Measurements from ENCODE around the gene CFAP90.

CFAP90 gene

GRCh38 chr5:7867260-7867659 is 16.3 kb upstream of the CFAP90 start:
- DNase-seq: no peak

- no peak for DNase-seq
Observed at GRCh38 chr5:7866196-7866595, 15.3 kb upstream of the CFAP90 start.

DNA sequence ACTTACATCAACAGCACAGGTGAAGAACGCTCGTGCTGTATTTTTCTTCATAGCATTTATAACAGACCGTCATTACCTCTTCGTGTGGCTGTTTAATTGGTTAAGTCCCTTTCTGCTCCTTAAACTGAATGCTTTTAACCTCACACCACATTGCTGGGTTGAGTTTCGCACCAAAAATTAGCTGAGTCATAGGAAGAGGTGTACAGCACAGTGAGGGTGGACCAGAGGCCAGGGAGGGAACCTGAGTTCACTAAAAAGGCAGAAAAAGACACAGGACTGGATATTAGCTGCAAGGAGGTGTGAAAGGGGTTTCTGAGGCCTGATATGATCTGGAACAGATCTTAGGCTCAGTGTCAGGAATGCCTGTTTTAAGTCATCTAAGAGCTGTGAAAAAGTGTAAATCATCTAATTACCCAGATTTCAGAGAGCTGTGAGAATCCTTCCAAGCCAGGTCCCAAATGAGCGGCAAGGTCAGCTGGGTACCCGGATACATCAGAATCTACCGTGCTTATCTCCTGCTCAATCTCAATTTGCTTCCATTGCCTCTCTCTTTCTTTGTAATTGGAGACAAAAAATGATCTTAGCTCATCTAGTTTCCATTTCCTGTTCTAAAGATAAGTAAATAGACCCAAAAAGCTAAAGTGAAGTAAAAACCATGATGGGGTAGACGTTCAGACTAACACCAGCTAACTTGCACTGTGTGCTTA is 7.1 kb upstream of the CFAP90 start:
- no peak for DNase-seq

GRCh38 chr5:7857361-7857760 is 6.4 kb upstream of the CFAP90 start:
- DNase-seq: no peak

DNA sequence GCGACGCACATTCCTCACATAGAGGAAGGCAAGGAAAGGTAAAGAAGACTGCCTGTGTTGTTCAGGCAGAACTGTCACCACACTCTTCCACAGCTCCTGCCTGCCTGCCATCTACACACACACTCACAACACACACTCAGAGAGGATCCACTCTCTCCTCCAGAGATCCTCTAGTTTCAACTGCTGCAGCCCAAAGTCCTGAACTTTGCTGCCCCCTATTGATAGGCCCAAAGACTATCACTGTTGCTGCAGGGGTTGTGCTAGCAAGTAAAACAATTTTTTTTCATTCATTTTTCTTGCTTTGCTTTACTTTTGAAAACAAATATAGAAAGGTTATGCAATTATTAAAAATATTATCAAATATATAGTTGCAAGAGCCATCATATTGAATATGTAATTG is 5.9 kb upstream of the CFAP90 start:
- DNase-seq: no peak

- no peak for DNase-seq
Observed at GRCh38 chr5:7855611-7856010, 4.7 kb upstream of the CFAP90 start.

GRCh38 chr5:7852988-7853387 is 2.1 kb upstream of the CFAP90 start:
- no peak for DNase-seq

GRCh38 chr5:7852542-7852941 is 1.6 kb upstream of the CFAP90 start:
- DNase-seq: no peak

GRCh38 chr5:7851617-7852289 is 820 bp upstream of the CFAP90 start:
- no peak for DNase-seq

DNA sequence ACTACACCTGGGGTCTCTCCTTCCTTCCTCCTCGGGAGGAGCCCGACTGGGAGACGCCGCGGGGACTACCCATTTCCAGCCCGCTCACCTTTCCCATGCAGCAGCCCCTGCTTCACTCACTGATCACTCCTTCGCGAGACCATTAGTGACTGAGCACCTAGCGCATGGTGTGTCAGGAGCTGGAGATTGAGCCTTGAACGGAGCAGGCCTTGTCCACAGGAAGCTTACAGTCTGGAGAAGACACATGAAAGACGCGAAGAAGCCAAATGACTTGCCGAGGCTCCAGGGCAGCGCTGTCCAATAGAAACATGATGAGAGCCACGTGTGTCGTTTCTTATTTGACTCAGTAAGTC is 283 bp upstream of the CFAP90 start:
- DNase-seq: no peak

DNA sequence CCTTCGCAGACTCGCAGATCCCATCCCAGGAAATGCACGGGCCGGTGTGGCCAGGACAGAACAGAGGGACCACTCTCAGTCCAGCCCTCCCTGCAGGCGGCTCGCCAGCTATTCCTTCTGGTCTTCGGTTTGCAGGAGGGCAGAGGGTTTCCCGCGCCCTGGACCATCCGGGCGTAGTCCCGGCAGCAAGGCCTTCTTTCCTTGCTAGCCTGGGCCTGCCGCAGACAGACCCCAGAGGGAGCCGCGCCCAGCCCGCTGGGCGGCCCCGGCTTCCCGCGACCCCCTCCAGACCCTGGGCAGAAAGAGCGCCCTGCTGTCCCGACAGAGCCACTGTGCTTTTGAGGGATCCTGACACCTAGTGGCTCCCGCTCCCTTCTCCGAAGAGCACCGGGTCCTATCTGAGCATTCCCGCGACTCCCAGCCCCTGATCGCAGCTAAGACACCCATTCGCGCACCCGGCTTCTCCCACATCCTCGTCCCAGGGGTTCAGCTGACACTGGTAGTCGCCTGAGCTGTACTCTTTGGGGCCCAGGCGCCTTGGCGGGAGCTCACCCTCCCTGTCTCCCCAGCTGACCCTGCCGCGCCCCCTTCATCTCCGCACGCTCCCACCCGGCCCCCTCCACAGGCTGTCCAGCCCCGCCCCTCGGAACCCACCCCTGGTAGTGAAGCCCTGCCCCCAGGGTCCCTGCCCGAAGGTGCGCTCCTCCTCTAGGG is 1.1 kb downstream of the CFAP90 start:
- DNase-seq: peak; percentile 10

GRCh38 chr5:7848296-7848695 is 2.6 kb downstream of the CFAP90 start:
- DNase-seq: no peak

- DNase-seq: no peak
Observed at GRCh38 chr5:7846327-7846726, 4.6 kb downstream of the CFAP90 start.

DNA sequence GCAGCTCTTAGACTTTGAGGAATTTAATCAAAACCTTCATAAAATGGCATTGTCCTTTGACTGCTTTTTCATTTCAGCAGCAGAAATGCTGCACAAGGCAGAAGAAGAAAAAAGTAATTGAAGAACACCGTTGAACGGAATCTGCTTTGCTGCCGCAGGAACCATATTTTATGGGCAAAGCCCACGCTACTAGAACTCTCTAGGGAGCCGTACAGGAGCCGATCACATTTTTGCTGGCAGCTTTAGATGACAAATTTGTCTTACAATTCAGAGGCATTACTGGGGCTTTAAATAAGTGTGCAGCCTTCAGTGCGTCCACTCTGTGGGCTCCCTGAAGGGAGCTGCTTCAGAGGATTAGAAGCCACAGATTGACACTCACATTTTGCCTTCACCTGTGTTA is 5.4 kb downstream of the CFAP90 start:
- no peak for DNase-seq

- DNase-seq: no peak
Observed at GRCh38 chr5:7844901-7845300, 6.0 kb downstream of the CFAP90 start.

DNA sequence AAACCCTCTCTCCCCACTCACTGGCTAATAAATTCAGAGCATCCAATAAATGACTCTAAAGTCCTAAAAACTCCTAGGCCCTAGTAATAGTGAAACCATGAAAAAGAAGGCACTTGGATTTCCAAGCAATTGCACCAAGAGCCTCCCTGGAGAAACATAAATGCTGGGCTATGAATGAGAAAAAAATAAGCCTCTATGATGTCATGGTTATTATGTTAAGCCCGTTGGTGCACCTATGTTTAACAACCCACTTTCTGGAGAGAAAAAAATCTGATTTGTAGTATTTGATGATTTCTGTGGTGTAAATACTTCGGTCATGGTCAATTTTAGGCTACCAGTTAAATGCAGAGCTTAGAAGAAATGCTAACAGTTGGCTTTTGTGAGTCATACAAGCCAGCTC is 8.4 kb downstream of the CFAP90 start:
- DNase-seq: no peak

GRCh38 chr5:7837403-7837802 is 13.5 kb downstream of the CFAP90 start:
- DNase-seq: no peak

- no peak for DNase-seq
Observed at GRCh38 chr5:7834982-7835381, 16.0 kb downstream of the CFAP90 start.

DNA sequence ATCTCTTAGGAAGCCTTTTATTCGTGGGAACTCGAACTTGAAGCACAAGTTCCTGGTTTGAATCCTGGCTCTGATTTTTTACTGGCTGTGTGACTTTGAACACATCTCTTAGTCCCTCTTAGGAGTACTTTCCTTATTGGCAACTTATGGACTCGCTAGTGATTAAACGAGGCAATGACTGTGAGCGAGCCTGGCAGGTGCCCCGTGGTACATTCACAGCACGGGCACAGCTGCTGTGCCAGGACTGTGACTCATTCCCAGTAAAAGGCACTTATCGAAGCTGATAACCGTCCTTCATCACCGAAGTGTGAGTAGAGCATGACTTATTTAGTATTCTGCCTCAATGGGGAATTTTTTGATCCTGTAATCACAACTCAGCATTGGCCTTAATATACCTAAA is 22.7 kb downstream of the CFAP90 start:
- DNase-seq: no peak

- no peak for DNase-seq
Observed at GRCh38 chr5:7827610-7828009, 23.3 kb downstream of the CFAP90 start.

- no peak for DNase-seq
Observed at GRCh38 chr5:7825630-7826029, 25.3 kb downstream of the CFAP90 start.

- DNase-seq: no peak
Observed at GRCh38 chr5:7824995-7825394, 25.9 kb downstream of the CFAP90 start.

DNA sequence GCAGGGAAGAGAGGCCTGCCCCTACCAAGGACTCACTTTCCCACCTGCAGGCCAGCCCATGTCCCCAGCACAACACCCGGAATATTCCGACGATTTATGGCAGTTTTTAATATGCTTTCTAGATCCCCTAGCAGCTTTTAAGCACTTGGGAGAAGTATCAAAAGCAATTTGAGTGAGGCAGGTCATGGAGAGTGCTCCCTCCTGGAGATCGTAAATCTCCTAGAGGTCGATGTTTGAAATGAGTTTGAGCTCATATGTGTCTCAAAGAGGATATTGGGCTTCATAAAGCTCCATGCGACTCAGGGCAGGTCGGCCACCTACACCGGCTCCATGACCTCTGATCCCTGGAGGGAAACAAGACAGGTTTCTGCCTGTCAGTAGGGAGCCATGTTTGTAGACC is 27.3 kb downstream of the CFAP90 start:
- DNase-seq: no peak

DNA sequence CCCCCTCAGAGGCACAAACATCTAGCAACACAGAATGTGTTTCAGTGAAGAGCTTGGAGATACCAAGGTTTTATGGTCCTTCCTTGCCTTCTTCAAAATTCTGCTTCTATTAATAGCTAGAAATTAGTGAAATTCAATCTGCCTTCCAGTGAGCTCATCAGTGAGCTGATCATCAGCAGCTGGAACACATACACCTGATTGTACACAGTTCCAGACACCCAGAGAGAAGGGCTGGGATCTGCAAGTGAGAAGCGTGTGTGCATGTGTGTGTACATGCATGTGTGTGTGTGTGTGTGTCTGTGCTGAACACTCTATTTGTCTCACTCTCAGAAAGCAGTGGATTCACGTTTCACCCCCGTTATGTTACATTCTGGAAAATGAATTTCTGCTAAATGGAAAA is 28.5 kb downstream of the CFAP90 start:
- no peak for DNase-seq

DNA sequence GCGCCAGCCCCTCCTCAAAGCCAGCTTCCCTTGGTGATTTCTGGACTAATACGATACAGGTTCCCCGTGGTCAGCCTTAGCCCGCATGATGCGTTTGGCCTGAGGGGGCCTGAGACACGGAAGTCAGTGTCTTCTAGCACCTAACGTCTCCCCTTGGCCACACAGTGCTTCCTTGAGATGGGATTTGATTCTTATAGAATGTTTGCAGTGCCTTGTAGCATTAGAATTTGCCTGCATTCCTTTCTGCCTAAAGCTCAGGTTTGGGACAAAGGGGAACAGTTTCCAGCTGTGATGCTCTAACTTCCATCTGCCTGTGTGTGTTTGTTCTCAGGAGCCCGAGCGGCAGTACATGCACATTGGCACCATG is 34.4 kb downstream of the CFAP90 start:
- DNase-seq: no peak
